Sigmoid colon (tissue), 7 donors: ENCODE measurements around the gene FAM114A1. TPM values are rescaled to one million over a fixed set of nuclear protein-coding genes. Genes with fewer than 3 reads are reported as not detected.
"Not testable (repeated sequence)": the region's sequence is repeated elsewhere in the genome, so short reads cannot be mapped to it uniquely, and the experiment has no call there.

ENCODE experiments used
- DNase-seq: peaks from one replicate; pipeline ENCODE4 v3.0.0-alpha.2; 2019
- H3K27ac ChIP-seq, 4 donors: fragments of 200-600 bp; sonication (generic); one replicate each; pipeline ENCODE4 v1.5.1; 2016 to 2019; ENCODE audit warnings: mild to moderate bottlenecking in 1 of 4
- H3K27me3 ChIP-seq, 3 donors: fragments of 200-600 bp; sonication (generic); one replicate each; pipeline ENCODE4 v1.5.1; 2019; ENCODE audit warnings: mild to moderate bottlenecking in 1 of 3
- H3K36me3 ChIP-seq, 4 donors: fragments of 200-600 bp; sonication (generic); one replicate each; pipeline ENCODE4 v1.5.1; 2016 to 2019
- H3K4me1 ChIP-seq, 4 donors: fragments of 200-600 bp; sonication (generic); one replicate each; pipeline ENCODE4 v1.5.1; 2017 to 2019
- H3K4me3 ChIP-seq, 4 donors: fragments of 200-600 bp; sonication (generic); one replicate each; pipeline ENCODE4 v1.5.1; 2017 to 2019; ENCODE audit warnings: mild to moderate bottlenecking in 2 of 4, moderate library complexity in 1 of 4
- H3K9me3 ChIP-seq, 4 donors: fragments of 200-600 bp in 3 of 4; sonication (generic) in 3 of 4; one replicate each; pipeline versions ENCODE4 v1.5.1 to v1.6.1; 2013 to 2019
- CTCF ChIP-seq, 4 experiments: fragments of 450-650 bp in 3 of 4; fragments of 200-600 bp in 1 of 4; IDR thresholded peaks; one replicate each; pipeline ENCODE4 v1.5.1; 2016 to 2019; ENCODE audit warnings: antibody characterized with exemption in 4 of 4, mild to moderate bottlenecking in 3 of 4, moderate library complexity in 2 of 4
- EP300 ChIP-seq, 4 donors: sonication (generic); formaldehyde crosslinking; IDR thresholded peaks; one replicate each; pipeline ENCODE4 v1.6.1; 2017; ENCODE audit warnings: antibody characterized with exemption in 4 of 4
- POLR2A ChIP-seq, 2 donors: fragments of 450-650 bp; IDR thresholded peaks; one replicate each; pipeline ENCODE4 v1.6.1; 2016; ENCODE audit warnings: antibody characterized with exemption in 2 of 2, mild to moderate bottlenecking in 2 of 2, moderate library complexity in 2 of 2
- POLR2AphosphoS5 ChIP-seq, 4 donors: sonication (generic); formaldehyde crosslinking; IDR thresholded peaks; one replicate each; pipeline ENCODE4 v1.6.1; 2017; ENCODE audit warnings: antibody characterized with exemption in 4 of 4
- WGBS, 2 donors: extraction: QIAGEN DNeasy Blood & Tissue Kit; methylation state at CpG; one replicate each; pipeline ENCODE4 v1.1.7; 2013; 5-methylcytosine and 5-hydroxymethylcytosine counted together
- intact Hi-C: fragments of 100-400 bp; cut with DNase I; formaldehyde crosslinking; loops from one replicate; pipeline ENCODE4 v1.15.1; 2023
- polyA plus RNA-seq, 3 donors: library from polyadenylated mRNA; stranded (reverse); fragments of 200-250 nt; gene quantifications; one replicate each; pipeline ENCODE4 v1.2.3, GENCODE V29; 2013
- total RNA-seq, 4 donors: library from RNA; depleted of rRNA; stranded (reverse); fragments of >200 nt; gene quantifications; one replicate each; pipeline ENCODE4 v1.1.0, GENCODE V29; 2016
- donor health status: healthy with polysubstance abuse.
- donor health status: Bipolar disorder and iron deficiency.
- donor health status: healthy.

FAM114A1 gene
- total and polyA plus RNA-seq, 7 donors = 24.7 to 189 (median 120) TPM

- H3K27me3 ChIP-seq = no peaks in the 10 kb centered on the region
- no peak overlapping the region for H3K4me3 ChIP-seq
- peaks cover 0 to 66% (median 54%) of the 10 kb centered on the region in 4 donors for H3K4me1 ChIP-seq
- peaks cover 11 to 69% (median 23%) of the 10 kb centered on the region in 4 donors for H3K36me3 ChIP-seq
- no peak for DNase-seq
- TF ChIP-seq CTCF (IDR thresholded peaks at IDR 0.05) (no peak), POLR2AphosphoS5 (IDR thresholded peaks at IDR 0.05) (no peak), POLR2A (IDR thresholded peaks at IDR 0.05) (no peak), EP300 (IDR thresholded peaks at IDR 0.05) (no peak)
- WGBS, 2 donors = 78 to 88% methylated on average over 5 of the region's 5 CpGs
- no peaks in the 10 kb centered on the region for H3K9me3 ChIP-seq
- intact Hi-C loops = no loop called here
- H3K27ac ChIP-seq = peak overlapping the region in 3 of 4 donors; percentile 73 to 89 (median 88)
These were observed 63.5 kb downstream of the FAM114A1 start for GRCh38 chr4:38931125-38931524.

- H3K36me3 ChIP-seq = peaks cover 14 to 86% (median 30%) of the 10 kb centered on the region in 4 donors
- H3K27ac ChIP-seq = peak overlapping the region in 3 of 4 donors; percentile 76 to 89 (median 88)
- DNase-seq = no peak
- WGBS, 2 donors = 89 to 93% methylated on average over 5 of the region's 5 CpGs
- no peak overlapping the region for H3K4me3 ChIP-seq
- H3K4me1 ChIP-seq = peaks cover 0 to 52% (median 24%) of the 10 kb centered on the region in 4 donors
- TF ChIP-seq POLR2A (IDR thresholded peaks at IDR 0.05) (no peak), EP300 (IDR thresholded peaks at IDR 0.05) (no peak), POLR2AphosphoS5 (IDR thresholded peaks at IDR 0.05) (peak in 2 of 4 donors; percentile 10 to 36)
- H3K27me3 ChIP-seq = no peaks in the 10 kb centered on the region
- H3K9me3 ChIP-seq = no peaks in the 10 kb centered on the region
- intact Hi-C loops = no loop called here
These were observed 67.9 kb downstream of the FAM114A1 start for GRCh38 chr4:38935391-38936073.

GRCh38 chr4:38939165-38939564 is 71.6 kb downstream of the FAM114A1 start:
- H3K9me3 ChIP-seq = no peaks in the 10 kb centered on the region
- H3K27me3 ChIP-seq = no peaks in the 10 kb centered on the region
- intact Hi-C loops = no loop called here
- DNase-seq = no peak
- WGBS, 2 donors = 55 to 76% methylated on average over 1 of the region's 1 CpG
- no peak for TF ChIP-seq POLR2AphosphoS5 (IDR thresholded peaks at IDR 0.05)
- no peak for TF ChIP-seq EP300 (IDR thresholded peaks at IDR 0.05)
- TF ChIP-seq CTCF (IDR thresholded peaks at IDR 0.05) = no peak
- TF ChIP-seq POLR2A (IDR thresholded peaks at IDR 0.05) = no peak
- peaks cover 4 to 55% (median 23%) of the 10 kb centered on the region in 4 donors for H3K36me3 ChIP-seq
- no peak overlapping the region for H3K4me3 ChIP-seq
- peaks cover 0 to 79% (median 50%) of the 10 kb centered on the region in 4 donors for H3K4me1 ChIP-seq
- H3K27ac ChIP-seq = peak overlapping the region in 3 of 4 donors; percentile 51 to 89 (median 88)

- intact Hi-C loops = loop anchor here (10.0 kb wide), 1 partner anchor 1056 kb away; no protein-coding TSS in a partner anchor
- DNase-seq = no peak
- no peaks in the 10 kb centered on the region for H3K27me3 ChIP-seq
- H3K4me3 ChIP-seq = no peak overlapping the region
- TF ChIP-seq POLR2A (IDR thresholded peaks at IDR 0.05) (no peak), EP300 (IDR thresholded peaks at IDR 0.05) (no peak), POLR2AphosphoS5 (IDR thresholded peaks at IDR 0.05) (no peak), CTCF (IDR thresholded peaks at IDR 0.05) (no peak)
- H3K4me1 ChIP-seq = peaks cover 0 to 83% (median 49%) of the 10 kb centered on the region in 4 donors
- peaks cover 4 to 48% (median 21%) of the 10 kb centered on the region in 4 donors for H3K36me3 ChIP-seq
- H3K9me3 ChIP-seq = no peaks in the 10 kb centered on the region
- peak overlapping the region; percentile 6 to 89 (median 84) for H3K27ac ChIP-seq
- 93 to 94% methylated on average over 3 of the region's 3 CpGs for WGBS, 2 donors
These were observed 72.9 kb downstream of the FAM114A1 start for GRCh38 chr4:38940476-38940875.

- intact Hi-C loops = loop anchor here (10.0 kb wide), 1 partner anchor 1057 kb away; no protein-coding TSS in a partner anchor
- H3K9me3 ChIP-seq, H3K4me3 ChIP-seq, H3K27me3 ChIP-seq, DNase-seq: not testable (repeated sequence)
- Histone ChIP-seq H3K36me3 (peaks cover 4 to 38% (median 21%) of the 10 kb centered on the region in 4 donors), H3K27ac (peak overlapping the region; percentile 80 to 89 (median 87)), H3K4me1 (peaks cover 0 to 83% (median 53%) of the 10 kb centered on the region in 4 donors)
- TF ChIP-seq EP300 (IDR thresholded peaks at IDR 0.05) = peak; percentile 25 to 83 (median 56)
- peak; percentile 25 to 74 (median 56) for TF ChIP-seq POLR2AphosphoS5 (IDR thresholded peaks at IDR 0.05)
- WGBS, 2 donors = 75 to 86% methylated on average over 3 of the region's 3 CpGs
These were observed 74.3 kb downstream of the FAM114A1 start for GRCh38 chr4:38941906-38942305.
